Tracheal epithelial cell (primary cell): ENCODE measurements around the gene ANOS1. TPM values are rescaled to one million over a fixed set of nuclear protein-coding genes. Genes with fewer than 3 reads are reported as not detected.

Source experiments
- total RNA-seq: library from RNA; depleted of rRNA; stranded (reverse); fragments of >200 nt; gene quantifications from 2 replicates; pipeline ENCODE4 v1.2.1, GENCODE V29; 2014

ANOS1 gene, protein sequence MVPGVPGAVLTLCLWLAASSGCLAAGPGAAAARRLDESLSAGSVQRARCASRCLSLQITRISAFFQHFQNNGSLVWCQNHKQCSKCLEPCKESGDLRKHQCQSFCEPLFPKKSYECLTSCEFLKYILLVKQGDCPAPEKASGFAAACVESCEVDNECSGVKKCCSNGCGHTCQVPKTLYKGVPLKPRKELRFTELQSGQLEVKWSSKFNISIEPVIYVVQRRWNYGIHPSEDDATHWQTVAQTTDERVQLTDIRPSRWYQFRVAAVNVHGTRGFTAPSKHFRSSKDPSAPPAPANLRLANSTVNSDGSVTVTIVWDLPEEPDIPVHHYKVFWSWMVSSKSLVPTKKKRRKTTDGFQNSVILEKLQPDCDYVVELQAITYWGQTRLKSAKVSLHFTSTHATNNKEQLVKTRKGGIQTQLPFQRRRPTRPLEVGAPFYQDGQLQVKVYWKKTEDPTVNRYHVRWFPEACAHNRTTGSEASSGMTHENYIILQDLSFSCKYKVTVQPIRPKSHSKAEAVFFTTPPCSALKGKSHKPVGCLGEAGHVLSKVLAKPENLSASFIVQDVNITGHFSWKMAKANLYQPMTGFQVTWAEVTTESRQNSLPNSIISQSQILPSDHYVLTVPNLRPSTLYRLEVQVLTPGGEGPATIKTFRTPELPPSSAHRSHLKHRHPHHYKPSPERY
- total RNA-seq: under 0.01 and 1.4 TPM in 2 replicates

DNA sequence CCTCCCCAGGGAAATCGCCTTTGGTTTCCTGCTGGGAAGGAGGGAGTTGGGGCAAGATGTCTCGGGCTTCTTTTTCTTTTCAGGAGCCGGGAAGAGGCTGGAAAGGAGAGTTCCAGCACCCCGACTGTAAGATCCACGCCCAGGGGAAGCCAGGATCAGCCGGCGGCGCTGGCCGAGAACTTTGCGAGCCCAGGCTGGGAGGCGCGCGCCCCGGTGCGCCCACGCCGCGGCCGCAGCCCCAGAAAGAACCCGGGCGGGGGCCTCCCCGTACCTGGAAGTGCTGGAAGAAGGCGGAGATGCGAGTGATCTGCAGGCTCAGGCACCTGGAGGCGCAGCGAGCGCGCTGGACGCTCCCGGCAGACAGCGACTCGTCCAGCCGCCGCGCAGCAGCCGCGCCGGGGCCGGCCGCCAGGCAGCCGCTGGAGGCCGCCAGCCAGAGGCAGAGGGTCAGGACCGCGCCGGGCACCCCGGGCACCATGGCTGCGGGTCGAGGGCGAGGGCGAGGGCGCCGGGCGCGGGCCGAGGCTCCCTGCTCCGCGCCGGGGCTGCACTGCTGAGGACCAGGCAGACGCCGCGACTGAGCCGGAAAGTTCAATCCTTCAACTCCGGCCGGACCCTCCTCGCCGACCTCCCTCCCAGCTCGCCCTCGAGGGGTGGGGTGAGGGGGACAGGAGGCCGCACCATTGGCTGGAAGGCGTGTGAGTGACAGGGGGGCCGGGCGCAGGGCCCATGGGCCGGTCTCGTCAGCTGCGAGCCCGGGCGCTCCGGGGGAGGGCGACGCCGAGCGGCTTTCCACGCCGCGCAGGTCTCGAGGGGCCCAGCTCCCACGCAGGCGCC is at the start of gene ANOS1:
Gene ANOS1, minus strand, starts transcription at position 579 of the 837 bp plus-strand sequence. Its CDS starts 101 bp downstream, at position 478.

Other genes starting within 250 kb of the ANOS1 start
- gene FAM9A, start 69.2 kb upstream of the ANOS1 start, total RNA-seq: not detected in 2 replicates